ENCODE measurements around the gene RRP36. TPM values are rescaled to one million over a fixed set of nuclear protein-coding genes. Genes with fewer than 3 reads are reported as not detected.
A peak's percentile ranks its signal among the peaks of the same experiment; 100 is the strongest.

The RRP36 gene
- total and polyA plus RNA-seq, 9 of the 15 experiments (the other 6 are each of a cell fraction or from before 2014, with no cell fraction given) = 27.6 to 150 (median 114) TPM

- peak; percentile 80 for TF ChIP-seq REST (IDR thresholded peaks at IDR 0.05; ENCODE audit: borderline replicate concordance)
- TF ChIP-seq REST (CRISPR knock-in tag; IDR thresholded peaks at IDR 0.05; ENCODE audit: low read depth) = no peak
- TF ChIP-seq XRCC4 (IDR thresholded peaks at IDR 0.05; ENCODE audit: extremely low read depth, insufficient read depth, insufficient read length) = no peak
- no peak for TF ChIP-seq SAFB2 (IDR thresholded peaks at IDR 0.05; ENCODE audit: borderline replicate concordance, low read depth, low read length, severe bottlenecking)
- TF ChIP-seq ZC3H11A (IDR thresholded peaks at IDR 0.05; ENCODE audit: low read depth, low read length) = no peak
- TF ChIP-seq STAT6 (CRISPR knock-in tag; IDR thresholded peaks at IDR 0.05) = no peak
- no peak for TF ChIP-seq TRIM28 (IDR thresholded peaks at IDR 0.05)
- no peak for TF ChIP-seq PPARD (CRISPR knock-in tag; IDR thresholded peaks at IDR 0.05)
- TF ChIP-seq, protein P1, sequence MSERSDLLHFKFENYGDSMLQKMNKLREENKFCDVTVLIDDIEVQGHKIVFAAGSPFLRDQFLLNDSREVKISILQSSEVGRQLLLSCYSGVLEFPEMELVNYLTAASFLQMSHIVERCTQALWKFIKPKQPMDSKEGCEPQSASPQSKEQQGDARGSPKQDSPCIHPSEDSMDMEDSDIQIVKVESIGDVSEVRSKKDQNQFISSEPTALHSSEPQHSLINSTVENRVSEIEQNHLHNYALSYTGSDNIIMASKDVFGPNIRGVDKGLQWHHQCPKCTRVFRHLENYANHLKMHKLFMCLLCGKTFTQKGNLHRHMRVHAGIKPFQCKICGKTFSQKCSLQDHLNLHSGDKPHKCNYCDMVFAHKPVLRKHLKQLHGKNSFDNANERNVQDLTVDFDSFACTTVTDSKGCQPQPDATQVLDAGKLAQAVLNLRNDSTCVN (CRISPR knock-in tag; IDR thresholded peaks at IDR 0.05) = no peak
- TF ChIP-seq PURB (CRISPR knock-in tag; IDR thresholded peaks at IDR 0.05; ENCODE audit: low read depth) = no peak
- TF ChIP-seq CREBBP (IDR thresholded peaks at IDR 0.05; ENCODE audit: low read depth, low read length) = no peak
- TF ChIP-seq, protein P2, sequence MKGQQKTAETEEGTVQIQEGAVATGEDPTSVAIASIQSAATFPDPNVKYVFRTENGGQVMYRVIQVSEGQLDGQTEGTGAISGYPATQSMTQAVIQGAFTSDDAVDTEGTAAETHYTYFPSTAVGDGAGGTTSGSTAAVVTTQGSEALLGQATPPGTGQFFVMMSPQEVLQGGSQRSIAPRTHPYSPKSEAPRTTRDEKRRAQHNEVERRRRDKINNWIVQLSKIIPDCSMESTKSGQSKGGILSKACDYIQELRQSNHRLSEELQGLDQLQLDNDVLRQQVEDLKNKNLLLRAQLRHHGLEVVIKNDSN (CRISPR knock-in tag; IDR thresholded peaks at IDR 0.05) = no peak
- TF ChIP-seq PHF20 (IDR thresholded peaks at IDR 0.05; ENCODE audit: partially characterized antibody) = no peak
- no peak for TF ChIP-seq CHD2 (IDR thresholded peaks at IDR 0.05; ENCODE audit: low read depth, low read length)
- TF ChIP-seq FOXK2 (conservative IDR thresholded peaks at IDR 0.05 in 1 of 2, IDR thresholded peaks at IDR 0.05 in 1 of 2; ENCODE audit: low read depth in 2 of 2) = peak; percentile 55 to 82; a peak in 3 of 4 replicates
- TF ChIP-seq SMC3 (conservative IDR thresholded peaks at IDR 0.05; ENCODE audit: insufficient read depth, low read depth, low read length) = peak; percentile 51
- TF ChIP-seq KAT8 (IDR thresholded peaks at IDR 0.05; ENCODE audit: low read depth) = no peak
Observed at GRCh38 chr6:43070028-43070632, 48.7 kb downstream of the RRP36 start (continued).

All from K562 (cell line).